HFFc6 (cell line): ENCODE results near the gene UTS2R. TPM values are rescaled to one million over a fixed set of nuclear protein-coding genes. Genes with fewer than 3 reads are reported as not detected.
A peak's percentile ranks its signal among the peaks of the same experiment; 100 is the strongest.

Experiments
- DNase-seq: peaks from one replicate; pipeline ENCODE4 v3.0.0-alpha.2; 2018
- H3K27ac Mint-ChIP-seq: 2 replicates; pipeline ENCODE4 v1.8.0; 2020; ENCODE audit warnings: mild to moderate bottlenecking, mixed read lengths
- H3K27me3 Mint-ChIP-seq: 2 replicates; pipeline ENCODE4 v1.8.0; 2021; ENCODE audit warnings: mild to moderate bottlenecking, moderate library complexity, mixed read lengths; ENCODE audit not compliant: insufficient read depth
- H3K36me3 Mint-ChIP-seq: 2 replicates; pipeline ENCODE4 v1.8.0; 2021; ENCODE audit warnings: low read depth, mixed read lengths
- H3K4me1 Mint-ChIP-seq: 2 replicates; pipeline ENCODE4 v1.8.0; 2020; ENCODE audit warnings: low read depth, mixed read lengths
- H3K4me3 Mint-ChIP-seq: 2 replicates; pipeline ENCODE4 v1.8.0; 2020; ENCODE audit warnings: mild to moderate bottlenecking, moderate library complexity, mixed read lengths
- H3K9me3 Mint-ChIP-seq: 2 replicates; pipeline ENCODE4 v1.8.0; 2020; ENCODE audit warnings: mild to moderate bottlenecking, mixed read lengths
- total RNA-seq, 6 experiments: library from RNA; stranded (reverse); fragmentation: NEBNext Ultra II Directional; extraction: Animal tissue kit (Norgen Biotek cat#: 25700); gene quantifications; 2 replicates in 1 of 6; 3 replicates in 5 of 6; pipeline ENCODE4 v1.2.3, GENCODE V29; 2021
- TF ChIP-seq, protein P1 (sequence below): fragments of 200-600 bp; sonication (generic); IDR thresholded peaks from 2 replicates; pipeline ENCODE4 v1.5.0; 2021; ENCODE audit warnings: antibody characterized with exemption, mild to moderate bottlenecking

UTS2R gene
- total RNA-seq, 6 experiments from 2014 or later = not detected

DNA sequence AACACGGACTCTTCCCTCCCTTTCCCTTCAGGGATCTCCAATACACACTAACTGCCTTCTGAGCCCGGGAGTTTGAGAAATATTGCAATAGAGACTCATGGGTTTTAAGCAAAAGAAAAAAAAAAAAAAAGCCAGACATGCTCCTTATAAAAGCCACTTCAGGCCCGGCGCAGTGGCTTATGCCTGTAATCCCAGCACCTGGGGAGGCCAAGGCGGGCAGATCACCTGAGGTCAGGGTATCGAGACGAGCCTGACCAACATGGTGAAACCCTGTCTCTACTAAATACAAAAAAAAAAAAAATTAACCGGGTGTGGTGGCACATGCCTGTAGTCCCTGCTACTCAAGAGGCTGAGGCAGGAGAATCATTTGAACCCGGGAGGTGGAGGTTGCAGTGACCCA lies 44.2 kb downstream of the UTS2R start:
- peaks cover 5% of the 10 kb centered on the region for H3K36me3 Mint-ChIP-seq
- no peak overlapping the region for H3K27ac Mint-ChIP-seq
- no peaks in the 10 kb centered on the region for H3K9me3 Mint-ChIP-seq
- H3K4me3 Mint-ChIP-seq = no peak overlapping the region
- peaks cover 1% of the 10 kb centered on the region; the same call in 1 of the 2 replicates for H3K27me3 Mint-ChIP-seq
- TF ChIP-seq, protein P1, sequence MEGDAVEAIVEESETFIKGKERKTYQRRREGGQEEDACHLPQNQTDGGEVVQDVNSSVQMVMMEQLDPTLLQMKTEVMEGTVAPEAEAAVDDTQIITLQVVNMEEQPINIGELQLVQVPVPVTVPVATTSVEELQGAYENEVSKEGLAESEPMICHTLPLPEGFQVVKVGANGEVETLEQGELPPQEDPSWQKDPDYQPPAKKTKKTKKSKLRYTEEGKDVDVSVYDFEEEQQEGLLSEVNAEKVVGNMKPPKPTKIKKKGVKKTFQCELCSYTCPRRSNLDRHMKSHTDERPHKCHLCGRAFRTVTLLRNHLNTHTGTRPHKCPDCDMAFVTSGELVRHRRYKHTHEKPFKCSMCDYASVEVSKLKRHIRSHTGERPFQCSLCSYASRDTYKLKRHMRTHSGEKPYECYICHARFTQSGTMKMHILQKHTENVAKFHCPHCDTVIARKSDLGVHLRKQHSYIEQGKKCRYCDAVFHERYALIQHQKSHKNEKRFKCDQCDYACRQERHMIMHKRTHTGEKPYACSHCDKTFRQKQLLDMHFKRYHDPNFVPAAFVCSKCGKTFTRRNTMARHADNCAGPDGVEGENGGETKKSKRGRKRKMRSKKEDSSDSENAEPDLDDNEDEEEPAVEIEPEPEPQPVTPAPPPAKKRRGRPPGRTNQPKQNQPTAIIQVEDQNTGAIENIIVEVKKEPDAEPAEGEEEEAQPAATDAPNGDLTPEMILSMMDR = no peak
- peaks cover 18% of the 10 kb centered on the region for H3K4me1 Mint-ChIP-seq
- no peak for DNase-seq

DNA sequence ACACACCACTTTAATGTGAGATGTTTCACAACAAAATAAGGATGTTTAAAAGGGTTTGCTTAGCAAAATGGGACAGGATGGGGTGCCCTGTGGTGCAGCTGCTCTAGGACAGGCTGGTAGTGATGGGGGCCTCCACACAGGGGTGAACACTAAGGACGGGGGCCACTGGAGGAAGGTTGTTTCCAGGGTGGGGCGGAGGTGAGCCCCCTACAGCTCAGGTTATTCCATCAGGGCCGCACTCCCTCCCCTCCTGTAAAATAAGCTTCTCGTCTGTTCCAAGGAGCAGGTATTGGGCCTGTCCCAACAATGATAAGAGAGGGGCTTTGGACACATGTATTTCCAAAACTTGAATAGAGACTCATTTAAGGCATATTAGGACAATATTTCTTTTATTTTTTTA lies 44.7 kb downstream of the UTS2R start:
- Mint-ChIP-seq H3K27me3 (peaks cover 1% of the 10 kb centered on the region; the same call in 1 of the 2 replicates), H3K9me3 (no peaks in the 10 kb centered on the region), H3K4me1 (peaks cover 18% of the 10 kb centered on the region), H3K36me3 (peaks cover 10% of the 10 kb centered on the region), H3K27ac (no peak overlapping the region), H3K4me3 (no peak overlapping the region)
- DNase-seq = no peak
- TF ChIP-seq, protein P1 = no peak

DNA sequence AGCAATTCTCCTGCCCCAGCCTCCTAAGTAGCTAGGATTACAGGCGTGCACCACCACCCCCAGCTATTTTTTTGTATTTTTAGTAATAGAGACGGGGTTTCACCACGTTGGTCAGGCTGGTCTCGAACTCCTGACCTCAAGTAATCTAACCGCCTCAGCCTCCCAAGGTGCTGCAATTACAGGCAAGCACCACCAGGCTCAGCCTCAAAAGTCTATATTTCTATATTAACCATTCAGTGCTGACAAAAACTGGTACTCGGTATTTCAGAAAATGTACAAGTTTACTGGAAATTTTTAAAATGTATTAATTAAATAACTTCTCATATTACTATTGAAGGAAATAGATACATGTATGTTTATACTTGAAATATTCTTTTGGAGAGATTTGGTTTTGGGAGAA lies 45.2 kb downstream of the UTS2R start:
- H3K4me3 Mint-ChIP-seq = no peak overlapping the region
- H3K27me3 Mint-ChIP-seq = peaks cover 1% of the 10 kb centered on the region; the same call in 1 of the 2 replicates
- TF ChIP-seq, protein P1 = peak; percentile 54
- H3K27ac Mint-ChIP-seq = no peak overlapping the region
- H3K36me3 Mint-ChIP-seq = peaks cover 15% of the 10 kb centered on the region
- DNase-seq = no peak
- no peaks in the 10 kb centered on the region; the same call in 1 of the 2 replicates for H3K9me3 Mint-ChIP-seq
- H3K4me1 Mint-ChIP-seq = peaks cover 18% of the 10 kb centered on the region

DNA sequence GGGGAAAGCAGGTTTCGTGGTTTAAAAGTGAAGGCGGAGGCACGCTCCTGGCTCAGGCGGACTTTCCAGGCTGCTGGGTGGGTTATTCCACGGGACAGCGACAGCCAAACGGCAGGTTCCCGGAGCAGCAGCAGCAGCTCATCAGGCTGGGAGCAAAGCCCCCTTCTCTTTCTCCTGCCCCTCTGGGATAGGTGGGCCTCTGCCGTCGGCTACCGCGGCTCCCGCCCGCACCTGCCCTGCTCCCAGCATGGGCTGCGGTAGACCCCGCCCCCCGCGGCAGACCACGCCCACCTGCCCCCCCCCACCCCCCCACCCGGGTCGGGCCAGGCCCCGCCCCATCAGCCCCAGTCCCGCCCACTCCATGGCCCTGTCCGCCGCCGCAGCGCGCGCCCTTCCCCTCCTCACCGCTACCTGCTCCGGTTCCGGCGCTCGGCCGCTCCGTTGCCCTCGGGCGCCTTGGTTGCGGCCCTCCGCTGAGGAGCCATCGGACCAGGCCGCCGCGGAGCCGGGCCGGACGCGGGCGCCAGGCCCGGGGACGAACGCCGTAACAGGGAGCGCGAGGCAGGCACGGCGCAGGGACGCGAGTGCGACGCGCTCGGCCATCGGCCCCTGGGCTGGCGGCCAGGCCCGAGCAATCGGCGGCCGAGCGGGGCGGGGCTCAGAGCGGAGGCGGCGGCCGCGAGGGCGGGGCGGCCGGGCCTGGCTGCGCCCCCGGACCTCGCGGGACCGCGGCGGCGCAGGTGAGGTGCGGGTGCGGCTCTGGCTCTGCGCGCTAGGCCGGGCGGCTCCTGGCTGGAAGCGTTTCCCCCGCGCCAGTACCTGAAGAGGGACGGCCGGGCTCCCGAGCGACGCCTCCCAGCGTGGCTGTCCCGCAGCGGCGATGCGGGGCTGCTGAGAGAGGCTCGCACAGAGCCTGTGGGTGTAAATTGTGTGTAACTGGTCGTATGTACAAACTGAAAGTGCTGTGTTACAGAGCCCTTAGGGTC lies 46.7 kb downstream of the UTS2R start, which contains the start of the genes HEXD and OGFOD3:
HEXD (plus strand) TSS at position 347 of the 986 bp plus-strand sequence. CDS start 1,453 bp downstream, outside the sequence.
OGFOD3 (minus strand) TSS at position 586 of the 986 bp plus-strand sequence; CDS start at position 485, 101 bp downstream.
- Mint-ChIP-seq H3K9me3 (peaks cover 11% of the 10 kb centered on the region; the same call in 1 of the 2 replicates), H3K36me3 (peaks cover 29% of the 10 kb centered on the region), H3K27me3 (no peaks in the 10 kb centered on the region), H3K4me3 (peak within 1 kb of the TSS; percentile 88), H3K4me1 (peaks cover 18% of the 10 kb centered on the region), H3K27ac (no peak within 1 kb of the TSS; the same call in 1 of the 2 replicates)
- DNase-seq = peak; percentile 43
- TF ChIP-seq, protein P1 = no peak

DNA sequence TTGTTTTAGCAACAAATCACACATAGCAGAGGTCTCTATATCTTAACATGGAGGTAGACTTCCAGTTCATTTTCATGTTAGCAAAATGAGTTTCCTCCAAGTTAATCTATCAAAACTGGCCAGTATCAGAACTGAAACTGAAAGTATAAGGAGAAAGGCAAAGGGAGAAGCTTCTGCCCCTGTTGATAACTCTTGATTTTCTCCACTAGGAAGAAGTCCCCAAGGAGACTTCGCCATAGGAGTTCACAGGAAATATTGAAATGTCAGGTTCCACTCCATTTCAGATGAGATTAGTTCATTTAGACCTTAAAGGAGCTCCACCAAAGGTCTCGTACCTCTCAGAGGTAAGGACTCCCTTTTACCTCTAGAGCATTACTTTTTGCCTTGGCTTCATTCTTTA lies 48.0 kb downstream of the UTS2R start:
- H3K9me3 Mint-ChIP-seq = peaks cover 11% of the 10 kb centered on the region; the same call in 1 of the 2 replicates
- no peak for DNase-seq
- peaks cover 25% of the 10 kb centered on the region for H3K36me3 Mint-ChIP-seq
- TF ChIP-seq, protein P1 = no peak
- peak overlapping the region; percentile 88 for H3K4me3 Mint-ChIP-seq
- no peak overlapping the region; the same call in 1 of the 2 replicates for H3K27ac Mint-ChIP-seq
- H3K4me1 Mint-ChIP-seq = peaks cover 14% of the 10 kb centered on the region
- H3K27me3 Mint-ChIP-seq = no peaks in the 10 kb centered on the region
